RWPE2 (cell line): Measurements from ENCODE around the gene ERG28.

ENCODE experiments used
- ATAC-seq: fragments of 200-7000 bp; cut with Tn5 transposase; 3 replicates; pipeline ENCODE4 v1.9.1; 2021; ENCODE audit warnings: low read depth
- DNase-seq: peaks from one replicate; pipeline ENCODE4 v3.0.0-alpha.2; 2020; ENCODE audit warnings: low spot score
- H3K27ac ChIP-seq: fragments of 450-650 bp; 2 replicates; pipeline ENCODE4 v1.5.1; 2017; ENCODE audit warnings: mild to moderate bottlenecking; ENCODE audit not compliant: poor library complexity, severe bottlenecking
- H3K27me3 ChIP-seq: fragments of 250-450 bp; sonication (Bioruptor Pico); 2 replicates; pipeline ENCODE4 v1.5.1; 2021; ENCODE audit warnings: mild to moderate bottlenecking, moderate library complexity; ENCODE audit not compliant: insufficient read depth, poor library complexity, severe bottlenecking
- H3K36me3 ChIP-seq: fragments of 250-450 bp; sonication (Bioruptor Pico); 2 replicates; pipeline ENCODE4 v1.5.1; 2020; ENCODE audit warnings: low read depth, mild to moderate bottlenecking, moderate library complexity
- H3K4me1 ChIP-seq: fragments of 250-450 bp; sonication (Bioruptor Pico); 2 replicates; pipeline ENCODE4 v1.5.1; 2021; ENCODE audit warnings: mild to moderate bottlenecking, moderate library complexity; ENCODE audit not compliant: insufficient read depth, poor library complexity, severe bottlenecking
- H3K4me3 ChIP-seq: fragments of 250-450 bp; sonication (Bioruptor Pico); 2 replicates; pipeline ENCODE4 v1.5.1; 2021; ENCODE audit warnings: mild to moderate bottlenecking, moderate library complexity; ENCODE audit not compliant: severe bottlenecking
- H3K9me3 ChIP-seq: fragments of 250-450 bp; sonication (Bioruptor Pico); 2 replicates; pipeline ENCODE4 v1.5.1; 2021; ENCODE audit warnings: mild to moderate bottlenecking, moderate library complexity; ENCODE audit not compliant: severe bottlenecking
- CTCF ChIP-seq: fragments of 450-650 bp; IDR thresholded peaks from one replicate; pipeline ENCODE4 v1.5.1; 2017; ENCODE audit warnings: mild to moderate bottlenecking, moderate library complexity; ENCODE audit not compliant: poor library complexity, severe bottlenecking

Gene ERG28

GRCh38 chr14:75626396-75626795 is 34.3 kb downstream of the ERG28 start:
- no peak for TF ChIP-seq CTCF
- Histone ChIP-seq H3K27ac (no peak overlapping the region), H3K27me3 (no peaks in the 10 kb centered on the region), H3K4me3 (no peak overlapping the region), H3K9me3 (no peaks in the 10 kb centered on the region), H3K4me1 (no peaks in the 10 kb centered on the region), H3K36me3 (no peaks in the 10 kb centered on the region)
- no peak for DNase-seq
- no peak for ATAC-seq

GRCh38 chr14:75625034-75625433 is 35.6 kb downstream of the ERG28 start:
- ATAC-seq (no peak), DNase-seq (no peak)
- H3K27ac ChIP-seq: no peak overlapping the region
- H3K36me3 ChIP-seq: no peaks in the 10 kb centered on the region
- H3K4me3 ChIP-seq: no peak overlapping the region
- H3K4me1 ChIP-seq: no peaks in the 10 kb centered on the region
- no peaks in the 10 kb centered on the region for H3K27me3 ChIP-seq
- no peak for TF ChIP-seq CTCF
- no peaks in the 10 kb centered on the region for H3K9me3 ChIP-seq

GRCh38 chr14:75619548-75619947 is 41.1 kb downstream of the ERG28 start:
- no peak for TF ChIP-seq CTCF
- ATAC-seq: no peak
- no peaks in the 10 kb centered on the region for H3K4me1 ChIP-seq

GRCh38 chr14:75615200-75615599 is 45.5 kb downstream of the ERG28 start:
- no peaks in the 10 kb centered on the region for H3K36me3 ChIP-seq
- no peak overlapping the region for H3K27ac ChIP-seq
- H3K4me1 ChIP-seq: no peaks in the 10 kb centered on the region
- ATAC-seq (no peak), DNase-seq (no peak)
- H3K27me3 ChIP-seq: no peaks in the 10 kb centered on the region
- no peak for TF ChIP-seq CTCF
- H3K4me3 ChIP-seq: no peak overlapping the region
- H3K9me3 ChIP-seq: no peaks in the 10 kb centered on the region

More at GRCh38 chr14:75619548-75619947, 41.1 kb downstream of the ERG28 start:
- Histone ChIP-seq H3K27me3 (no peaks in the 10 kb centered on the region), H3K36me3 (no peaks in the 10 kb centered on the region), H3K9me3 (no peaks in the 10 kb centered on the region), H3K27ac (no peak overlapping the region), H3K4me3 (no peak overlapping the region)
- no peak for DNase-seq

- ATAC-seq (no peak), DNase-seq (no peak)
- no peak overlapping the region for H3K4me3 ChIP-seq
- no peaks in the 10 kb centered on the region for H3K9me3 ChIP-seq
- no peaks in the 10 kb centered on the region for H3K36me3 ChIP-seq
- no peak for TF ChIP-seq CTCF
- H3K27ac ChIP-seq: no peak overlapping the region
- no peaks in the 10 kb centered on the region for H3K27me3 ChIP-seq
- no peaks in the 10 kb centered on the region for H3K4me1 ChIP-seq
Measured at GRCh38 chr14:75614179-75614578, 46.5 kb downstream of the ERG28 start.
